Caco-2 (cell line): ENCODE data around the gene ERC2. TPM values are rescaled to one million over a fixed set of nuclear protein-coding genes. Genes with fewer than 3 reads are reported as not detected.
"Not testable (repeated sequence)": the region's sequence is repeated elsewhere in the genome, so short reads cannot be mapped to it uniquely, and the experiment has no call there.

Experiments
- BruUV-seq: library from RNA; stranded (reverse); fragments of 400-500 nt; replicated peaks from 2 replicates; lab custom pipeline; 2021; lab: Mats Ljungman, UMichigan
- CTCF ChIA-PET: fragments of 300-600 bp; sonication (Branson Sonifier 250); formaldehyde crosslinking; loops from one replicate; lab custom pipeline; 2022; ENCODE audit warnings: antibody characterized with exemption; lab: Charles Lee
- POLR2A ChIA-PET: fragments of 300-600 bp; sonication (Branson Sonifier 250); formaldehyde crosslinking; loops from one replicate; lab custom pipeline; 2022; ENCODE audit warnings: antibody characterized with exemption; lab: Charles Lee
- DNase-seq, 2 experiments: peaks; one replicate each; pipeline versions ENCODE4 v3.0.0 to v3.0.0-alpha.2; 2020 to 2022
- H3K27me3 ChIP-seq: replicated peaks from 2 replicates; pipeline ENCODE4 v1.6.0; 2011; ENCODE audit warnings: low read length; ENCODE audit not compliant: control insufficient read depth, insufficient read depth
- H3K36me3 ChIP-seq: 2 replicates; pipeline ENCODE4 v1.5.1; 2011; ENCODE audit warnings: low read length; ENCODE audit not compliant: control insufficient read depth, insufficient read depth
- H3K4me1 ChIP-seq: fragments of 250-450 bp; sonication (Bioruptor Pico); 2 replicates; pipeline ENCODE4 v1.5.1; 2020; ENCODE audit warnings: mild to moderate bottlenecking
- H3K4me3 ChIP-seq: 2 replicates; pipeline ENCODE4 v1.5.1; 2011; ENCODE audit warnings: low read depth, mild to moderate bottlenecking, control low read depth, low read length
- H3K9me3 ChIP-seq: fragments of 250-450 bp; sonication (Bioruptor Pico); 2 replicates; pipeline ENCODE4 v1.5.1; 2020; ENCODE audit warnings: mild to moderate bottlenecking, moderate library complexity
- H3K27ac Mint-ChIP-seq: one replicate; pipeline ENCODE4 v1.8.0; 2022; ENCODE audit warnings: mixed read lengths; ENCODE audit not compliant: unreplicated experiment
- H3K27me3 Mint-ChIP-seq: one replicate; pipeline ENCODE4 v1.8.0; 2022; ENCODE audit warnings: mixed read lengths; ENCODE audit not compliant: insufficient read depth, unreplicated experiment
- H3K36me3 Mint-ChIP-seq: one replicate; pipeline ENCODE4 v1.8.0; 2022; ENCODE audit warnings: mild to moderate bottlenecking, mixed read lengths; ENCODE audit not compliant: insufficient read depth, unreplicated experiment
- H3K4me1 Mint-ChIP-seq: one replicate; pipeline ENCODE4 v1.8.0; 2022; ENCODE audit warnings: low read depth, mixed read lengths; ENCODE audit not compliant: unreplicated experiment
- H3K4me3 Mint-ChIP-seq: one replicate; pipeline ENCODE4 v1.8.0; 2022; ENCODE audit warnings: mild to moderate bottlenecking, moderate library complexity, mixed read lengths; ENCODE audit not compliant: unreplicated experiment
- H3K9me3 Mint-ChIP-seq: one replicate; pipeline ENCODE4 v1.8.0; 2022; ENCODE audit warnings: mixed read lengths; ENCODE audit not compliant: unreplicated experiment
- CTCF ChIP-seq, 2 experiments: fragments of 200-600 bp in 1 of 2; IDR thresholded peaks; 1 replicate in 1 of 2; 2 replicates in 1 of 2; pipeline versions ENCODE4 v1.5.1 to v1.8.0; 2011 to 2022; ENCODE audit warnings: antibody characterized with exemption in 1 of 2, control low read depth in 1 of 2, inconsistent platforms in 1 of 2, low read depth in 1 of 2, low read length in 1 of 2, mild to moderate bottlenecking in 1 of 2, moderate library complexity in 1 of 2; ENCODE audit not compliant: insufficient read depth in 1 of 2, severe bottlenecking in 1 of 2, unreplicated experiment in 1 of 2
- intact Hi-C: fragments of 100-400 bp; cut with micrococcal nuclease; formaldehyde crosslinking; loops from one replicate; pipeline ENCODE4 v1.10.0; 2022; ENCODE audit not compliant: unreplicated experiment
- total RNA-seq: library from RNA; stranded (reverse); gene quantifications from 2 replicates; pipeline ENCODE4 v1.2.3, GENCODE V29; 2022

The ERC2 gene
- total RNA-seq, 1 experiment from 2014 or later, result 0.54 TPM

GRCh38 chr3:56019490-56020146 lies 448.6 kb downstream of the ERC2 start:
- Mint-ChIP-seq H3K4me1 (peaks cover 17% of the 10 kb centered on the region), H3K4me3 (no peak overlapping the region), H3K9me3 (no peaks in the 10 kb centered on the region), H3K36me3 (no peaks in the 10 kb centered on the region), H3K27ac (no peak overlapping the region), H3K27me3 (no peaks in the 10 kb centered on the region)
- Histone ChIP-seq H3K36me3 (no peaks in the 10 kb centered on the region), H3K4me1 (peaks cover 6% of the 10 kb centered on the region), H3K4me3 (no peak overlapping the region), H3K27me3 (no peaks in the 10 kb centered on the region), H3K9me3 (no peaks in the 10 kb centered on the region)
- ChIA-PET POLR2A (no interaction called here), CTCF (no interaction called here)
- no peak for DNase-seq
- TF ChIP-seq CTCF (IDR thresholded peaks at IDR 0.05; ENCODE audit: insufficient read depth in 1 of 2, low read depth in 1 of 2, low read length in 1 of 2, severe bottlenecking in 1 of 2, unreplicated experiment in 1 of 2), result no peak
- BruUV-seq, result no TSS peak
- intact Hi-C loops, result no loop called here

GRCh38 chr3:56015374-56015773 lies 452.9 kb downstream of the ERC2 start:
- peaks cover 18% of the 10 kb centered on the region for H3K4me1 ChIP-seq
- CTCF ChIA-PET, H3K36me3 Mint-ChIP-seq, H3K27me3 Mint-ChIP-seq, BruUV-seq, H3K36me3 ChIP-seq, DNase-seq, intact Hi-C loops, H3K9me3 ChIP-seq, H3K9me3 Mint-ChIP-seq, POLR2A ChIA-PET, H3K4me3 ChIP-seq, H3K27ac Mint-ChIP-seq, H3K27me3 ChIP-seq, H3K4me3 Mint-ChIP-seq: not testable (repeated sequence)
- H3K4me1 Mint-ChIP-seq, result peaks cover 17% of the 10 kb centered on the region

GRCh38 chr3:56012721-56013120 lies 455.5 kb downstream of the ERC2 start:
- TF ChIP-seq CTCF (IDR thresholded peaks at IDR 0.05; ENCODE audit: insufficient read depth in 1 of 2, low read depth in 1 of 2, low read length in 1 of 2, severe bottlenecking in 1 of 2, unreplicated experiment in 1 of 2), result no peak
- H3K27ac Mint-ChIP-seq, result no peak overlapping the region
- no peaks in the 10 kb centered on the region for H3K9me3 ChIP-seq
- H3K27me3 Mint-ChIP-seq, result no peaks in the 10 kb centered on the region
- no peaks in the 10 kb centered on the region for H3K36me3 ChIP-seq
- intact Hi-C loops, result no loop called here
- no peaks in the 10 kb centered on the region for H3K27me3 ChIP-seq
- H3K36me3 Mint-ChIP-seq, result no peaks in the 10 kb centered on the region
- H3K4me1 ChIP-seq, result peaks cover 12% of the 10 kb centered on the region; the same call in 1 of the 2 replicates
- ChIA-PET POLR2A (no interaction called here), CTCF (interaction anchor here (0.9 kb wide), 1 partner anchor 29 kb away, joined by 3 read pairs; no protein-coding TSS in a partner anchor)
- BruUV-seq, result no TSS peak
- no peaks in the 10 kb centered on the region for H3K9me3 Mint-ChIP-seq
- H3K4me1 Mint-ChIP-seq, result peaks cover 8% of the 10 kb centered on the region
- H3K4me3 ChIP-seq, result no peak overlapping the region
- DNase-seq, result no peak
- no peak overlapping the region for H3K4me3 Mint-ChIP-seq
